HCT116 (cell line): ENCODE measurements around the gene GPR22. TPM values are rescaled to one million over a fixed set of nuclear protein-coding genes. Genes with fewer than 3 reads are reported as not detected.

Source experiments
- ATAC-seq: fragments of 200-7000 bp; cut with Tn5 transposase; 2 replicates; pipeline ENCODE4 v1.9.1; 2020; ENCODE audit warnings: mild to moderate bottlenecking, moderate library complexity
- Bru-seq: library from RNA; stranded (reverse); fragments of 400-500 nt; gene quantifications from one replicate; lab custom pipeline; 2021; lab: Mats Ljungman, UMichigan
- BruChase-seq, 2 experiments: library from RNA; stranded (reverse); fragments of 400-500 nt; gene quantifications; one replicate each; lab custom pipeline; 2021; lab: Mats Ljungman, UMichigan
- BruUV-seq: library from RNA; stranded (reverse); fragments of 400-500 nt; replicated peaks from 2 replicates; lab custom pipeline; 2021; lab: Mats Ljungman, UMichigan
- CTCF ChIA-PET: fragments of 300-600 bp; sonication (Branson Sonifier 250); formaldehyde crosslinking; loops from one replicate; lab custom pipeline; 2021; ENCODE audit warnings: antibody characterized with exemption; lab: Charles Lee
- POLR2A ChIA-PET: fragments of 300-600, 350-600 bp; sonication (Branson Sonifier 250); formaldehyde crosslinking; loops from one replicate; lab custom pipeline; 2021; ENCODE audit warnings: antibody characterized with exemption; lab: Charles Lee
- RAD21 ChIA-PET, 2 experiments: fragments of 300-600 bp; sonication (Branson Sonifier 250); formaldehyde crosslinking; loops; one replicate each; lab custom pipeline; 2023; ENCODE audit warnings: low total read pairs in 2 of 2; ENCODE audit not compliant: uncharacterized antibody in 2 of 2, unreplicated experiment in 2 of 2, low non-redundant PET in 1 of 2; lab: Charles Lee
- DNase-seq: peaks from one replicate; pipeline ENCODE4 v3.0.0-alpha.2; 2010; ENCODE audit warnings: low read depth, low spot score
- H2AFZ ChIP-seq: fragments of 200-600 bp; shearing (Covaris generic), sonication (generic); 2 replicates; pipeline ENCODE4 v1.6.1; 2017; ENCODE audit warnings: low read depth, mixed run types, mixed read lengths, antibody characterized with exemption, low read length; ENCODE audit not compliant: poor library complexity, severe bottlenecking
- H3K27ac ChIP-seq: 2 replicates; pipeline ENCODE4 v1.5.1; 2012; ENCODE audit warnings: low read depth, low read length
- H3K27me3 ChIP-seq: fragments of 200-600 bp; sonication (generic); 2 replicates; pipeline ENCODE4 v1.6.1; 2016; ENCODE audit warnings: mixed run types, low read length, mixed read lengths; ENCODE audit not compliant: insufficient read depth
- H3K36me3 ChIP-seq, 2 experiments: fragments of 200-500 bp in 1 of 2; fragments of 200-600 bp in 1 of 2; sonication (Bioruptor generic) in 1 of 2; sonication (generic) in 1 of 2; 2 replicates each; pipeline versions ENCODE4 v1.5.1 to v1.6.1; 2014 to 2016; ENCODE audit warnings: low read length in 2 of 2, inconsistent platforms in 1 of 2, mixed read lengths in 1 of 2, mixed run types in 1 of 2; ENCODE audit not compliant: insufficient read depth in 2 of 2, control insufficient read depth in 1 of 2
- H3K4me1 ChIP-seq, 2 experiments: fragments of 200-600 bp in 1 of 2; sonication (generic) in 1 of 2; 2 replicates each; pipeline versions ENCODE4 v1.5.1 to v1.6.1; 2012 to 2017; ENCODE audit warnings: low read length in 2 of 2, inconsistent platforms in 1 of 2, mild to moderate bottlenecking in 1 of 2, mixed read lengths in 1 of 2, mixed run types in 1 of 2, moderate library complexity in 1 of 2; ENCODE audit not compliant: insufficient read depth in 2 of 2, control insufficient read depth in 1 of 2
- H3K4me2 ChIP-seq: fragments of 200-600 bp; sonication (generic); 2 replicates; pipeline ENCODE4 v1.6.1; 2017; ENCODE audit warnings: mixed run types, low read length, mixed read lengths
- H3K4me3 ChIP-seq, 2 experiments: fragments of 200-600 bp in 1 of 2; sonication (generic) in 1 of 2; replicated peaks in 1 of 2; 2 replicates each; pipeline ENCODE4 v1.5.1; 2011 to 2016; ENCODE audit warnings: low read length in 2 of 2, control low read depth in 1 of 2, low read depth in 1 of 2, mild to moderate bottlenecking in 1 of 2, mixed read lengths in 1 of 2, mixed run types in 1 of 2
- H3K79me2 ChIP-seq: fragments of 200-600 bp; sonication (generic); 2 replicates; pipeline ENCODE4 v1.6.1; 2017; ENCODE audit warnings: mild to moderate bottlenecking, mixed run types, low read length, moderate library complexity, mixed read lengths; ENCODE audit not compliant: insufficient read depth
- H3K9ac ChIP-seq: fragments of 200-600 bp; sonication (generic); 2 replicates; pipeline ENCODE4 v1.6.1; 2016; ENCODE audit warnings: low read length, mixed read lengths
- H3K9me2 ChIP-seq: fragments of 200-600 bp; sonication (generic), shearing (Covaris generic); 2 replicates; pipeline ENCODE4 v1.6.1; 2017; ENCODE audit warnings: mixed run types, mild to moderate bottlenecking, moderate library complexity; ENCODE audit not compliant: insufficient read depth
- H3K9me3 ChIP-seq, 2 experiments: fragments of 200-500 bp in 1 of 2; fragments of 200-600 bp in 1 of 2; sonication (Bioruptor generic) in 1 of 2; sonication (generic) in 1 of 2; 2 replicates each; pipeline ENCODE4 v1.6.1; 2014 to 2017; ENCODE audit warnings: low read length in 2 of 2, mixed read lengths in 2 of 2, inconsistent platforms in 1 of 2, low read depth in 1 of 2, mild to moderate bottlenecking in 1 of 2, mixed run types in 1 of 2, moderate library complexity in 1 of 2; ENCODE audit not compliant: control insufficient read depth in 1 of 2, insufficient read depth in 1 of 2
- H4K20me1 ChIP-seq: fragments of 200-600 bp; sonication (generic), shearing (Covaris generic); 2 replicates; pipeline ENCODE4 v1.6.1; 2017; ENCODE audit warnings: mixed run types, mild to moderate bottlenecking, moderate library complexity; ENCODE audit not compliant: insufficient read depth
- CEBPB ChIP-seq: IDR thresholded peaks from 2 replicates; pipeline ENCODE4 v1.6.1; 2012; ENCODE audit warnings: low read depth
- ELF1 ChIP-seq: IDR thresholded peaks from 2 replicates; pipeline ENCODE4 v1.6.1; 2012; ENCODE audit warnings: low read depth, borderline replicate concordance
- POLR2A ChIP-seq: IDR thresholded peaks from 2 replicates; pipeline ENCODE4 v1.7.0; 2011; ENCODE audit warnings: borderline replicate concordance; ENCODE audit not compliant: insufficient read depth, insufficient read length; ENCODE audit errors: extremely low read depth
- SIN3A ChIP-seq: IDR thresholded peaks from 2 replicates; pipeline ENCODE4 v1.6.1; 2012; ENCODE audit warnings: low read depth
- SP1 ChIP-seq: IDR thresholded peaks from 2 replicates; pipeline ENCODE4 v1.6.1; 2012; ENCODE audit warnings: low read depth
- intact Hi-C: fragments of 100-400 bp; cut with micrococcal nuclease; formaldehyde crosslinking; loops from 2 replicates; pipeline ENCODE4 v1.10.0; 2022
- long read RNA-seq: library from polyadenylated mRNA; unstranded; transcript quantifications from one replicate; pipeline ENCODE4 v2.0.0, GENCODE V29; 2021; ENCODE audit not compliant: unreplicated experiment
- polyA plus RNA-seq: library from polyadenylated mRNA; unstranded; fragments of >200 nt; gene quantifications from 2 replicates; pipeline ENCODE4 v1.2.1, GENCODE V29; 2012; ENCODE audit warnings: missing spikeins
- total RNA-seq: library from RNA; stranded (reverse); gene quantifications from one replicate; pipeline ENCODE4 v1.2.1, GENCODE V29; 2021; ENCODE audit not compliant: unreplicated experiment
- TF ChIP-seq, protein P1 (sequence below): IDR thresholded peaks from 2 replicates; pipeline ENCODE4 v1.6.1; 2012

Gene GPR22
- not detected for total RNA-seq
- polyA plus RNA-seq: not detected in 2 replicates
- Bru-seq, nascent RNA: not detected
- BruChase-seq, experiment 1, labeled RNA remaining after a 6-hour chase: not detected
- not detected for BruChase-seq, experiment 2, labeled RNA remaining after a 2-hour chase
- long read RNA-seq: 0 reads

- H3K4me2 ChIP-seq: no peak within 1 kb of the TSS
- no peak within 1 kb of the TSS for H3K27ac ChIP-seq
- H2AFZ ChIP-seq: no peak within 1 kb of the TSS
- H4K20me1 ChIP-seq: no peaks in the 10 kb centered on the region
- H3K9ac ChIP-seq: no peak within 1 kb of the TSS
- H3K79me2 ChIP-seq: no peaks in the 10 kb centered on the region
- ATAC-seq: no peak
- TF ChIP-seq SIN3A (no peak), CEBPB (no peak), ELF1 (no peak), SP1 (no peak)
- TF ChIP-seq, protein P1, sequence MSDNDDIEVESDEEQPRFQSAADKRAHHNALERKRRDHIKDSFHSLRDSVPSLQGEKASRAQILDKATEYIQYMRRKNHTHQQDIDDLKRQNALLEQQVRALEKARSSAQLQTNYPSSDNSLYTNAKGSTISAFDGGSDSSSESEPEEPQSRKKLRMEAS: no peak
- no peaks in the 10 kb centered on the region for H3K27me3 ChIP-seq
- ChIA-PET POLR2A (no interaction called here), RAD21 (no interaction called here), CTCF (no interaction called here)
- no peak within 1 kb of the TSS for H3K4me3 ChIP-seq
- H3K9me3 ChIP-seq: no peaks in the 10 kb centered on the region
- no peaks in the 10 kb centered on the region for H3K4me1 ChIP-seq
- no peak for DNase-seq
- BruUV-seq: no TSS peak
- no peaks in the 10 kb centered on the region for H3K9me2 ChIP-seq
- no peaks in the 10 kb centered on the region for H3K36me3 ChIP-seq
- intact Hi-C loops: no loop called here
Observed at GRCh38 chr7:107469929-107470328, at the start of gene GPR22. TSS of gene GPR22 (plus strand) at chr7:107470057. CDS start at chr7:107474061, 4,004 bp downstream.

- no TSS peak for BruUV-seq
- DNase-seq (no peak), ATAC-seq (no peak)
- H3K4me2 ChIP-seq: no peak overlapping the region
- H3K9ac ChIP-seq: no peak overlapping the region
- H2AFZ ChIP-seq: no peak overlapping the region
- intact Hi-C loops: no loop called here
- H4K20me1 ChIP-seq: no peaks in the 10 kb centered on the region
- no peaks in the 10 kb centered on the region for H3K27me3 ChIP-seq
- CTCF ChIA-PET: no interaction called here
- H3K4me1 ChIP-seq: no peaks in the 10 kb centered on the region
- H3K4me3 ChIP-seq: no peak overlapping the region
- H3K9me2 ChIP-seq: no peaks in the 10 kb centered on the region
- no peaks in the 10 kb centered on the region for H3K9me3 ChIP-seq
- H3K27ac ChIP-seq: no peak overlapping the region
- no peaks in the 10 kb centered on the region for H3K36me3 ChIP-seq
- POLR2A ChIA-PET: no interaction called here
- RAD21 ChIA-PET: no interaction called here
- H3K79me2 ChIP-seq: no peaks in the 10 kb centered on the region
- TF ChIP-seq POLR2A (no peak), CEBPB (no peak)
Observed at GRCh38 chr7:107427462-107427861, 42.4 kb upstream of the GPR22 start.
